ENCODE measurements around the gene OAF.
"Not testable (repeated sequence)": the region's sequence is repeated elsewhere in the genome, so short reads cannot be mapped to it uniquely, and the experiment has no call there.

OAF gene

GRCh38 chr11:120273956-120274355 is 63.1 kb downstream of the OAF start:
- not testable (repeated sequence) for H3K27me3 ChIP-seq (ENCODE audit: control insufficient read depth in 1 of 2, insufficient read depth in 2 of 2, low read length in 2 of 2); H3K36me3 ChIP-seq (ENCODE audit: control insufficient read depth in 2 of 2, insufficient read depth in 2 of 2, low read length in 2 of 2); H3K4me1 ChIP-seq (ENCODE audit: control insufficient read depth, insufficient read depth, low read length); H3K9ac ChIP-seq (ENCODE audit: low read length in 2 of 2); H3K27ac ChIP-seq (ENCODE audit: low read length); H3K4me3 ChIP-seq (ENCODE audit: low read length in 2 of 2); H3K9me3 ChIP-seq (ENCODE audit: control insufficient read depth in 2 of 2, low read length in 2 of 2)

GRCh38 chr11:120279502-120279901 is 68.7 kb downstream of the OAF start:
- no peak overlapping the region for H3K9ac ChIP-seq (ENCODE audit: low read length in 2 of 2)
- H3K4me3 ChIP-seq (ENCODE audit: low read length in 2 of 2): no peak overlapping the region
- no peaks in the 10 kb centered on the region for H3K9me3 ChIP-seq (ENCODE audit: control insufficient read depth in 2 of 2, low read length in 2 of 2)
- H3K27me3 ChIP-seq (ENCODE audit: control insufficient read depth in 1 of 2, insufficient read depth in 2 of 2, low read length in 2 of 2): no peaks in the 10 kb centered on the region
- peaks cover 9% of the 10 kb centered on the region for H3K4me1 ChIP-seq (ENCODE audit: control insufficient read depth, insufficient read depth, low read length)
- no peaks in the 10 kb centered on the region for H3K36me3 ChIP-seq (ENCODE audit: control insufficient read depth in 2 of 2, insufficient read depth in 2 of 2, low read length in 2 of 2)
- no peak overlapping the region for H3K27ac ChIP-seq (ENCODE audit: low read length)

All from stomach smooth muscle (tissue), 2 donors.